PC-3 (cell line): ENCODE data around the gene GPR22. TPM values are rescaled to one million over a fixed set of nuclear protein-coding genes. Genes with fewer than 3 reads are reported as not detected.

ENCODE experiments used
- ATAC-seq: fragments of 200-7000 bp; cut with Tn5 transposase; 2 replicates; pipeline ENCODE4 v1.9.1; 2020; ENCODE audit warnings: mild to moderate bottlenecking, moderate library complexity
- BruUV-seq: library from RNA; stranded (reverse); fragments of 400-500 nt; replicated peaks from 2 replicates; lab custom pipeline; 2021; lab: Mats Ljungman, UMichigan
- CTCF ChIA-PET: fragments of 300-600 bp; sonication (Branson Sonifier 250); formaldehyde crosslinking; loops from one replicate; lab custom pipeline; 2022; ENCODE audit warnings: antibody characterized with exemption; lab: Charles Lee
- POLR2A ChIA-PET: fragments of 300-600 bp; sonication (Branson Sonifier 250); formaldehyde crosslinking; loops from one replicate; lab custom pipeline; 2022; ENCODE audit warnings: antibody characterized with exemption; ENCODE audit not compliant: unreplicated experiment; lab: Charles Lee
- DNase-seq: peaks from one replicate; pipeline ENCODE4 v3.0.0-alpha.2; 2015
- H2AFZ ChIP-seq: fragments of 300-600 bp; sonication (generic); 2 replicates; pipeline ENCODE4 v1.6.0; 2016; ENCODE audit warnings: antibody characterized with exemption, low read length
- H3F3A ChIP-seq: fragments of 300-600 bp; sonication (generic); one replicate; pipeline ENCODE4 v1.6.0; 2017; ENCODE audit warnings: antibody characterized with exemption, low read length, control low read depth, mild to moderate bottlenecking; ENCODE audit not compliant: unreplicated experiment
- H3K27ac ChIP-seq: fragments of 300-600 bp; sonication (generic); 2 replicates; pipeline ENCODE4 v1.5.1; 2016; ENCODE audit warnings: mild to moderate bottlenecking, low read length
- H3K27me3 ChIP-seq: fragments of 300-600 bp; sonication (generic); 2 replicates; pipeline ENCODE4 v1.6.1; 2016; ENCODE audit warnings: low read length, mixed read lengths
- H3K36me3 ChIP-seq: fragments of 300-600 bp; sonication (generic); 2 replicates; pipeline ENCODE4 v1.6.1; 2016; ENCODE audit warnings: low read depth, mixed run types, low read length, mixed read lengths
- H3K4me1 ChIP-seq: fragments of 300-600 bp; sonication (generic); 2 replicates; pipeline ENCODE4 v1.5.1; 2016; ENCODE audit warnings: low read length; ENCODE audit not compliant: insufficient read depth
- H3K4me2 ChIP-seq: fragments of 300-600 bp; sonication (generic); 2 replicates; pipeline ENCODE4 v1.6.0; 2016; ENCODE audit warnings: low read length
- H3K4me3 ChIP-seq: fragments of 300-600 bp; sonication (generic); 2 replicates; pipeline ENCODE4 v1.5.1; 2016; ENCODE audit warnings: mild to moderate bottlenecking, low read length, mixed read lengths
- H3K79me2 ChIP-seq: fragments of 300-600 bp; sonication (generic); 2 replicates; pipeline ENCODE4 v1.6.1; 2017; ENCODE audit warnings: low read length, mixed read lengths
- H3K9ac ChIP-seq: fragments of 300-600 bp; sonication (generic); 2 replicates; pipeline ENCODE4 v1.6.0; 2016; ENCODE audit warnings: mild to moderate bottlenecking, low read length
- H3K9me2 ChIP-seq: fragments of 300-600 bp; sonication (generic); replicated peaks from 2 replicates; pipeline ENCODE4 v1.6.1; 2016; ENCODE audit warnings: mixed run types, low read length, mixed read lengths
- H3K9me3 ChIP-seq: fragments of 300-600 bp; sonication (generic); 2 replicates; pipeline ENCODE4 v1.6.1; 2016; ENCODE audit warnings: low read length, mixed read lengths
- H4K20me1 ChIP-seq: fragments of 300-600 bp; sonication (generic); 2 replicates; pipeline ENCODE4 v1.6.1; 2016; ENCODE audit warnings: low read length, mixed read lengths
- CTCF ChIP-seq: fragments of 300-600 bp; sonication (generic); conservative IDR thresholded peaks from 2 replicates; pipeline ENCODE4 v1.5.1; 2017; ENCODE audit warnings: antibody characterized with exemption, low read depth, mild to moderate bottlenecking, low read length
- EZH2 ChIP-seq: fragments of 300-600 bp; sonication (generic); IDR thresholded peaks from one replicate; pipeline ENCODE4 v1.6.1; 2017; ENCODE audit warnings: antibody characterized with exemption, mild to moderate bottlenecking, low read length; ENCODE audit not compliant: unreplicated experiment
- EZH2phosphoT487 ChIP-seq: fragments of 300-600 bp; sonication (generic); IDR thresholded peaks from 2 replicates; pipeline ENCODE4 v1.6.1; 2018; ENCODE audit warnings: mild to moderate bottlenecking, antibody characterized with exemption, low read length, borderline replicate concordance
- intact Hi-C: fragments of 100-400 bp; cut with micrococcal nuclease; formaldehyde crosslinking; loops from 2 replicates; pipeline ENCODE4 v1.9.0; 2023
- total RNA-seq: library from RNA; depleted of rRNA; stranded (reverse); fragments of >200 nt; gene quantifications from 2 replicates; pipeline ENCODE4 v1.2.3, GENCODE V29; 2014

Gene GPR22
- total RNA-seq, 1 experiment from 2014 or later, result not detected

DNA sequence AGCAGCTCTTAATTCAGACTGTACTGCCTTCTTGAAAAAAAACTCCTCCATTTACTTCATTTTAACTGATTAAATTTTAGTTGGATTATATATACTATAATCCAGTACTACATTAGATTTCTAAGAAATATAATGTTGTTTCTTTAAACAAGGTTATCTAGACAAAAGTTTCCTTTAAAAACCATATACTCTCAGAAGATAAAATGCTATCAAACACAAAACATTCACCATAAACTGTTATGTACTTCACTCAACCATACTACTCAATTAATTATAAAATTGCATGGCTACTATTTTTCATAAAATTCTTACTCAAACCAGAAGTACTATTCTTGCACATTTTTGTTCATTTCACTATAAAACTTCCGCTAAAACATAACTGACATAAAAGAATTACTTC is 12.7 kb downstream of the GPR22 start:
- Histone ChIP-seq H3K36me3 (no peaks in the 10 kb centered on the region), H3K27me3 (no peaks in the 10 kb centered on the region), H3K4me2 (no peak overlapping the region), H4K20me1 (no peaks in the 10 kb centered on the region), H3K9me3 (no peaks in the 10 kb centered on the region), H3K4me1 (no peaks in the 10 kb centered on the region), H3K27ac (no peak overlapping the region), H3K4me3 (no peak overlapping the region), H3K9me2 (no peaks in the 10 kb centered on the region), H3K9ac (no peak overlapping the region), H2AFZ (no peak overlapping the region), H3K79me2 (no peaks in the 10 kb centered on the region), H3F3A (no peaks in the 10 kb centered on the region)
- ATAC-seq (no peak), DNase-seq (no peak)
- ChIA-PET POLR2A (no interaction called here), CTCF (no interaction called here)
- no TSS peak for BruUV-seq
- no peak for TF ChIP-seq EZH2phosphoT487
- TF ChIP-seq CTCF, result no peak
- TF ChIP-seq EZH2, result no peak
- intact Hi-C loops, result no loop called here

DNA sequence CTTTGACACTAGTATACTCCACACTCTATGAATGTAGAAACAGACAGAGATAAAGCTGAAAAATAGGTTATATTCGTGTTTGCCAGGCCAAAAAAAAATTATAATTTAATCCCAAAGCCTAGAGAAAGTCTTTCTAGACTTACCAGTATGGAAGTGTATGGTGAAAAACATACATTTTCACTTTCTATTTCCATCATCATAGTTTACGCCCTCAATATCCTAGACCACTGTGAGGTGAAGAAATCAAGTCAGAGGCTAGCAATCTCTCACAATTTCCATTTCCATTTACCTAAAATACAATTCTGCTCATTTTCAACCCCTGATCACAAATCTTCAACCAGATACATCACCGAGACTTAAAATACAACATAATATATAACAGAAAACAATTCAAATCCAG is 16.2 kb downstream of the GPR22 start:
- TF ChIP-seq CTCF, result no peak
- TF ChIP-seq EZH2phosphoT487, result no peak
- TF ChIP-seq EZH2, result no peak
- no peaks in the 10 kb centered on the region for H3K79me2 ChIP-seq
- POLR2A ChIA-PET, result no interaction called here
- H3K4me1 ChIP-seq, result no peaks in the 10 kb centered on the region
- no peak overlapping the region for H3K27ac ChIP-seq
- H3K4me2 ChIP-seq, result no peak overlapping the region
- DNase-seq (no peak), ATAC-seq (no peak)
- no TSS peak for BruUV-seq
- no peak overlapping the region for H2AFZ ChIP-seq
- no peak overlapping the region for H3K9ac ChIP-seq
- CTCF ChIA-PET, result no interaction called here
- H3K4me3 ChIP-seq, result no peak overlapping the region
- no peaks in the 10 kb centered on the region for H3F3A ChIP-seq
- intact Hi-C loops, result no loop called here
- no peaks in the 10 kb centered on the region for H3K9me2 ChIP-seq
- H3K36me3 ChIP-seq, result no peaks in the 10 kb centered on the region
- H3K9me3 ChIP-seq, result no peaks in the 10 kb centered on the region
- no peaks in the 10 kb centered on the region for H4K20me1 ChIP-seq
- no peaks in the 10 kb centered on the region for H3K27me3 ChIP-seq

DNA sequence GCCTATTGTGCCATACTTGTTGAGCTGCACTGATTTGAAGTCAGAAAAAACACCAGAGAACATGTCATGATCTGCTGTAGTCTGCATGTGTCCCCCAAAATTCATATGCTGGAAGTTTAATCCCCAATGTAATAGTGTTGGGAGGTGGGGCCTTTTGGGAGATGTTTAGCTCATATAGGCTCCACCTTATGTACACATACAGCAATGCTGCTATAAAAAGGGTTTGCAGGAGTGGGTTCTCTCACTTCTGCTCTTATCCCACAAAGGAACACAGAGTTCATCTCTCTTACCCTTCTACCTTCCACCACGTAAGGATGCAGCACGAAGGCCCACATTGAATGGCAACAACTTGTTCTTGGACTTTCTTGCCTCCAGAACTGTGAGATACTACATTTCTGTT is 23.0 kb downstream of the GPR22 start:
- no peak for ATAC-seq
- peaks cover 6% of the 10 kb centered on the region for H3F3A ChIP-seq
- H3K9me3 ChIP-seq, result no peaks in the 10 kb centered on the region
- intact Hi-C loops, result no loop called here
- TF ChIP-seq EZH2 (no peak), CTCF (no peak), EZH2phosphoT487 (no peak)
- no peaks in the 10 kb centered on the region for H3K36me3 ChIP-seq
- ChIA-PET POLR2A (no interaction called here), CTCF (no interaction called here)
- DNase-seq, result no peak
- no TSS peak for BruUV-seq
- no peak overlapping the region for H3K4me3 ChIP-seq
- no peak overlapping the region for H3K27ac ChIP-seq
- no peaks in the 10 kb centered on the region for H3K27me3 ChIP-seq
- H3K4me1 ChIP-seq, result peaks cover 16% of the 10 kb centered on the region
- peaks cover 41% of the 10 kb centered on the region for H3K79me2 ChIP-seq
- no peak overlapping the region for H3K9ac ChIP-seq
- no peak overlapping the region for H3K4me2 ChIP-seq
- H3K9me2 ChIP-seq, result no peaks in the 10 kb centered on the region
- H4K20me1 ChIP-seq, result peaks cover 3% of the 10 kb centered on the region; the same call in 1 of the 2 replicates
- H2AFZ ChIP-seq, result no peak overlapping the region
